ENCODE data around the gene PTCD1. TPM values are rescaled to one million over a fixed set of nuclear protein-coding genes. Genes with fewer than 3 reads are reported as not detected.
A peak's percentile ranks its signal among the peaks of the same experiment; 100 is the strongest.

PTCD1 gene
- total RNA-seq, 1 donor from 2014 or later, result 10.5 TPM

GRCh38 chr7:99373091-99374066 lies 65.2 kb downstream of the PTCD1 start:
- H3K9me3 ChIP-seq (ENCODE audit: low read depth), result no peaks in the 10 kb centered on the region
- H3K79me2 ChIP-seq (ENCODE audit: low read depth), result peaks cover 12% of the 10 kb centered on the region
- H3K36me3 ChIP-seq, result no peaks in the 10 kb centered on the region
- H3K4me1 ChIP-seq, result no peaks in the 10 kb centered on the region
- peak overlapping the region; percentile 82 for H3K4me2 ChIP-seq
- peak overlapping the region; percentile 87 for H3K4me3 Mint-ChIP-seq
- DNase-seq (ENCODE audit: low spot score), result no peak
- no peak overlapping the region for H3K27ac ChIP-seq
- H3K27ac Mint-ChIP-seq, result no peak overlapping the region
- H3K27me3 Mint-ChIP-seq (ENCODE audit: insufficient read depth, low read depth), result peaks cover 10% of the 10 kb centered on the region
- H3K4me1 Mint-ChIP-seq, result peaks cover 13% of the 10 kb centered on the region
- no peak for TF ChIP-seq EZH2 (IDR thresholded peaks at IDR 0.05)
- no peak for TF ChIP-seq EZH2phosphoT487 (IDR thresholded peaks at IDR 0.05)
- no peak for TF ChIP-seq CTCF (IDR thresholded peaks at IDR 0.05)
- no peak overlapping the region for H3K9ac ChIP-seq
- H4K20me1 ChIP-seq (ENCODE audit: low read depth), result peaks cover 4% of the 10 kb centered on the region
- H3K9me3 Mint-ChIP-seq, result no peaks in the 10 kb centered on the region
- peak overlapping the region; percentile 95 for H2AFZ ChIP-seq (replicated peaks)
- H3K4me3 ChIP-seq, result peak overlapping the region; percentile 95
- H3K36me3 Mint-ChIP-seq, result peaks cover 2% of the 10 kb centered on the region
- H3F3A ChIP-seq (ENCODE audit: low read depth), result peaks cover 24% of the 10 kb centered on the region
- H3K27me3 ChIP-seq, result peaks cover 12% of the 10 kb centered on the region

- Histone ChIP-seq H2AFZ (replicated peaks) (no peak overlapping the region), H3K4me1 (no peaks in the 10 kb centered on the region), H3K27me3 (peaks cover 12% of the 10 kb centered on the region), H3K36me3 (no peaks in the 10 kb centered on the region), H4K20me1 (ENCODE audit: low read depth) (peaks cover 4% of the 10 kb centered on the region), H3K4me2 (peak overlapping the region; percentile 8), H3K9ac (no peak overlapping the region), H3K4me3 (no peak overlapping the region), H3K27ac (no peak overlapping the region), H3K9me3 (ENCODE audit: low read depth) (no peaks in the 10 kb centered on the region), H3F3A (ENCODE audit: low read depth) (peaks cover 24% of the 10 kb centered on the region), H3K79me2 (ENCODE audit: low read depth) (peaks cover 12% of the 10 kb centered on the region)
- peak overlapping the region; percentile 75 for H3K27ac Mint-ChIP-seq
- TF ChIP-seq CTCF (IDR thresholded peaks at IDR 0.05), result no peak
- no peak for TF ChIP-seq EZH2phosphoT487 (IDR thresholded peaks at IDR 0.05)
- no peak for TF ChIP-seq EZH2 (IDR thresholded peaks at IDR 0.05)
- peak; percentile 68 for DNase-seq (ENCODE audit: low spot score)
- H3K4me3 Mint-ChIP-seq, result peak overlapping the region; percentile 87
- peaks cover 11% of the 10 kb centered on the region for H3K27me3 Mint-ChIP-seq (ENCODE audit: insufficient read depth, low read depth)
- no peaks in the 10 kb centered on the region for H3K9me3 Mint-ChIP-seq
- H3K36me3 Mint-ChIP-seq, result no peaks in the 10 kb centered on the region
- H3K4me1 Mint-ChIP-seq, result peaks cover 13% of the 10 kb centered on the region
These were observed 66.1 kb downstream of the PTCD1 start for GRCh38 chr7:99372275-99373090.

GRCh38 chr7:99371376-99371920 lies 67.2 kb downstream of the PTCD1 start:
- H4K20me1 ChIP-seq (ENCODE audit: low read depth), result peaks cover 4% of the 10 kb centered on the region
- TF ChIP-seq EZH2 (IDR thresholded peaks at IDR 0.05) (no peak), EZH2phosphoT487 (IDR thresholded peaks at IDR 0.05) (no peak), CTCF (IDR thresholded peaks at IDR 0.05) (no peak)
- no peak overlapping the region for H3K4me3 ChIP-seq
- no peak for DNase-seq (ENCODE audit: low spot score)
- Mint-ChIP-seq H3K4me1 (peaks cover 15% of the 10 kb centered on the region), H3K9me3 (no peaks in the 10 kb centered on the region), H3K27me3 (ENCODE audit: insufficient read depth, low read depth) (peaks cover 11% of the 10 kb centered on the region), H3K36me3 (peaks cover 4% of the 10 kb centered on the region), H3K4me3 (peak overlapping the region; percentile 13), H3K27ac (no peak overlapping the region)
- no peak overlapping the region for H3K27ac ChIP-seq
- H2AFZ ChIP-seq (replicated peaks), result no peak overlapping the region
- no peaks in the 10 kb centered on the region for H3K4me1 ChIP-seq
- peaks cover 12% of the 10 kb centered on the region for H3K79me2 ChIP-seq (ENCODE audit: low read depth)
- H3K27me3 ChIP-seq, result peaks cover 12% of the 10 kb centered on the region
- H3K9me3 ChIP-seq (ENCODE audit: low read depth), result no peaks in the 10 kb centered on the region
- H3K9ac ChIP-seq, result no peak overlapping the region
- peaks cover 26% of the 10 kb centered on the region for H3F3A ChIP-seq (ENCODE audit: low read depth)
- H3K4me2 ChIP-seq, result no peak overlapping the region
- no peaks in the 10 kb centered on the region for H3K36me3 ChIP-seq
